SK-N-SH (cell line): Measurements from ENCODE around the gene ANKS1B. TPM values are rescaled to one million over a fixed set of nuclear protein-coding genes. Genes with fewer than 3 reads are reported as not detected.

ENCODE experiments used
- CTCF ChIA-PET: fragments of 300-600, 350-600 bp; formaldehyde crosslinking; extraction: SDS; loops from one replicate; lab custom pipeline; 2021; lab: Yijun Ruan, JAX
- POLR2A ChIA-PET: fragments of 350-600 bp; sonication (Branson Sonifier 250); formaldehyde crosslinking; extraction: SDS; loops from one replicate; lab custom pipeline; 2020; ENCODE audit warnings: antibody characterized with exemption, inconsistent platforms; lab: Yijun Ruan, JAX
- DNase-seq: peaks from one replicate; pipeline ENCODE4 v3.0.0; 2012
- H2AFZ ChIP-seq: fragments of 200-600 bp; sonication (generic); 2 replicates; pipeline ENCODE4 v1.8.1; 2016; ENCODE audit warnings: antibody characterized with exemption, mild to moderate bottlenecking, low read depth
- H3F3A ChIP-seq: fragments of 200-600 bp; sonication (generic); replicated peaks from 2 replicates; pipeline ENCODE3; 2016; ENCODE audit warnings: antibody characterized with exemption, mild to moderate bottlenecking; ENCODE audit not compliant: insufficient read depth
- H3K27ac ChIP-seq, 2 experiments: fragments of 200-500 bp in 1 of 2; fragments of 200-600 bp in 1 of 2; sonication (Bioruptor generic) in 1 of 2; sonication (generic), shearing (Covaris generic) in 1 of 2; 2 replicates each; pipeline versions ENCODE4 v1.5.1 to v1.6.1; 2014 to 2016; ENCODE audit warnings: low read depth in 2 of 2, inconsistent platforms in 1 of 2, low read length in 1 of 2, mild to moderate bottlenecking in 1 of 2, mixed read lengths in 1 of 2
- H3K27me3 ChIP-seq: fragments of 200-600 bp; sonication (generic), shearing (Covaris generic); 2 replicates; pipeline ENCODE4 v1.6.1; 2016; ENCODE audit warnings: mixed run types; ENCODE audit not compliant: insufficient read depth
- H3K36me3 ChIP-seq, 2 experiments: fragments of 200-500 bp in 1 of 2; fragments of 200-600 bp in 1 of 2; sonication (Bioruptor generic) in 1 of 2; sonication (generic) in 1 of 2; replicated peaks in 1 of 2; 2 replicates each; pipeline versions ENCODE3 to v1.5.1; 2014 to 2016; ENCODE audit warnings: low read length in 1 of 2, mild to moderate bottlenecking in 1 of 2; ENCODE audit not compliant: insufficient read depth in 2 of 2, control insufficient read depth in 1 of 2
- H3K4me1 ChIP-seq, 2 experiments: fragments of 200-500 bp in 1 of 2; fragments of 200-600 bp in 1 of 2; sonication (Bioruptor generic) in 1 of 2; sonication (generic), shearing (Covaris generic) in 1 of 2; 2 replicates each; pipeline versions ENCODE4 v1.5.1 to v1.6.1; 2014 to 2016; ENCODE audit warnings: low read depth in 1 of 2, low read length in 1 of 2, mixed run types in 1 of 2; ENCODE audit not compliant: insufficient read depth in 2 of 2, control insufficient read depth in 1 of 2
- H3K4me2 ChIP-seq: fragments of 200-600 bp; sonication (generic), shearing (Covaris generic); 2 replicates; pipeline ENCODE4 v1.6.1; 2017; ENCODE audit warnings: mixed run types
- H3K4me3 ChIP-seq, 2 experiments: fragments of 200-500 bp in 1 of 2; fragments of 200-600 bp in 1 of 2; sonication (Bioruptor generic) in 1 of 2; sonication (generic), shearing (Covaris generic) in 1 of 2; 2 replicates each; pipeline versions ENCODE4 v1.5.1 to v1.8.1; 2014 to 2016; ENCODE audit warnings: low read depth in 2 of 2, inconsistent platforms in 1 of 2, low read length in 1 of 2, mild to moderate bottlenecking in 1 of 2, mixed read lengths in 1 of 2, moderate library complexity in 1 of 2
- H3K79me2 ChIP-seq: fragments of 200-600 bp; sonication (generic); 2 replicates; pipeline ENCODE4 v1.8.1; 2017; ENCODE audit warnings: mild to moderate bottlenecking; ENCODE audit not compliant: insufficient read depth
- H3K9ac ChIP-seq: fragments of 200-600 bp; sonication (generic); 2 replicates; pipeline ENCODE4 v1.6.1; 2017; ENCODE audit warnings: mixed run types
- H3K9me2 ChIP-seq: fragments of 200-600 bp; sonication (generic); 2 replicates; pipeline ENCODE4 v1.6.1; 2017; ENCODE audit warnings: mixed run types
- H3K9me3 ChIP-seq: fragments of 200-600 bp; sonication (generic); 2 replicates; pipeline ENCODE4 v1.6.1; 2017; ENCODE audit warnings: mixed run types, mild to moderate bottlenecking, moderate library complexity
- H4K20me1 ChIP-seq: fragments of 200-600 bp; sonication (generic); 2 replicates; pipeline ENCODE4 v1.6.1; 2017; ENCODE audit warnings: mild to moderate bottlenecking, mixed run types; ENCODE audit not compliant: insufficient read depth
- CTCF ChIP-seq: fragments of 200-600 bp; sonication (generic); IDR thresholded peaks from 2 replicates; pipeline ENCODE4 v1.6.1; 2017; ENCODE audit warnings: antibody characterized with exemption, mild to moderate bottlenecking, moderate library complexity
- EP300 ChIP-seq, 2 experiments: IDR thresholded peaks; 2 replicates each; pipeline versions ENCODE4 v1.4.0 to v1.6.1; 2012; ENCODE audit warnings: borderline replicate concordance in 1 of 2, low read depth in 1 of 2, low read length in 1 of 2
- EZH2phosphoT487 ChIP-seq: fragments of 200-600 bp; sonication (generic); IDR thresholded peaks from 2 replicates; pipeline ENCODE4 v1.6.1; 2017; ENCODE audit warnings: low read depth, mixed run types, mild to moderate bottlenecking, antibody characterized with exemption, moderate library complexity, borderline replicate concordance
- FOSL2 ChIP-seq: IDR thresholded peaks from 2 replicates; pipeline ENCODE4 v1.4.0; 2012; ENCODE audit warnings: low read depth, mild to moderate bottlenecking, moderate library complexity, borderline replicate concordance
- GABPA ChIP-seq: IDR thresholded peaks from 2 replicates; pipeline ENCODE4 v1.4.0; 2012; ENCODE audit warnings: low read depth, mild to moderate bottlenecking
- MAX ChIP-seq: IDR thresholded peaks from 2 replicates; pipeline ENCODE4 v1.4.0; 2012; ENCODE audit warnings: low read depth
- MXI1 ChIP-seq: IDR thresholded peaks from 2 replicates; pipeline ENCODE4 v1.6.1; 2012; ENCODE audit warnings: mild to moderate bottlenecking, low read depth, low read length, improper control_type of control experiment
- NFIC ChIP-seq: IDR thresholded peaks from 2 replicates; pipeline ENCODE4 v1.4.0; 2012; ENCODE audit warnings: borderline replicate concordance
- PBX3 ChIP-seq: IDR thresholded peaks from 2 replicates; pipeline ENCODE4; 2012
- POLR2AphosphoS5 ChIP-seq: IDR thresholded peaks from 2 replicates; pipeline ENCODE4 v1.6.1; 2012; ENCODE audit warnings: low read depth, low read length
- RAD21 ChIP-seq: IDR thresholded peaks from 2 replicates; pipeline ENCODE4 v1.6.1; 2012; ENCODE audit warnings: mild to moderate bottlenecking, low read length
- RCOR1 ChIP-seq: fragments of 150-350 bp; IDR thresholded peaks from 2 replicates; pipeline ENCODE4 v1.6.1; 2017; ENCODE audit warnings: antibody characterized with exemption, low read length
- REST ChIP-seq: IDR thresholded peaks from 2 replicates; pipeline ENCODE4 v1.6.1; 2012; ENCODE audit warnings: mild to moderate bottlenecking, low read depth, low read length, moderate library complexity
- RFX5 ChIP-seq: IDR thresholded peaks from 2 replicates; pipeline ENCODE4 v1.6.1; 2012; ENCODE audit warnings: mild to moderate bottlenecking, improper control_type of control experiment, low read length
- RXRA ChIP-seq: IDR thresholded peaks from 2 replicates; pipeline ENCODE4 v1.4.0; 2012; ENCODE audit warnings: low read depth, mild to moderate bottlenecking, borderline replicate concordance
- SIN3A ChIP-seq: IDR thresholded peaks from 2 replicates; pipeline ENCODE4 v1.6.1; 2012; ENCODE audit warnings: low read depth, mild to moderate bottlenecking, low read length, moderate library complexity, borderline replicate concordance
- YY1 ChIP-seq: IDR thresholded peaks from 2 replicates; pipeline ENCODE4 v1.4.0; 2012; ENCODE audit warnings: low read depth, mild to moderate bottlenecking
- ZBTB33 ChIP-seq: IDR thresholded peaks from 2 replicates; pipeline ENCODE4 v1.4.0; 2012; ENCODE audit warnings: low read depth, borderline replicate concordance
- polyA plus RNA-seq, 3 experiments: library from polyadenylated mRNA; depleted of rRNA; stranded (reverse); fragments of >200 nt; gene quantifications; 2 replicates each; pipeline ENCODE4 v1.2.3, GENCODE V29; 2012

ANKS1B gene
- polyA plus RNA-seq, 1 of the 3 experiments (the other 2 are of a cell fraction) = 1.8 TPM

GRCh38 chr12:99822273-99822672, 162.5 kb downstream of the ANKS1B start:
- H3K79me2 ChIP-seq = no peaks in the 10 kb centered on the region
- POLR2A ChIA-PET = no interaction called here
- H4K20me1 ChIP-seq = no peaks in the 10 kb centered on the region
- CTCF ChIA-PET = no interaction called here
- H3K9me2 ChIP-seq = no peaks in the 10 kb centered on the region
- no peak overlapping the region for H3K27ac ChIP-seq
- H3K27me3 ChIP-seq = no peaks in the 10 kb centered on the region
- H3K36me3 ChIP-seq = no peaks in the 10 kb centered on the region
- H3K9me3 ChIP-seq = no peaks in the 10 kb centered on the region
- H3K4me3 ChIP-seq = no peak overlapping the region
- H2AFZ ChIP-seq = no peak overlapping the region
- no peak for DNase-seq
- no peaks in the 10 kb centered on the region for H3F3A ChIP-seq
- TF ChIP-seq RCOR1 (no peak), MAX (no peak), GABPA (no peak), REST (no peak), YY1 (no peak), RAD21 (no peak), RFX5 (no peak), FOSL2 (no peak), POLR2AphosphoS5 (no peak), NFIC (no peak), SIN3A (no peak), ZBTB33 (no peak), EZH2phosphoT487 (no peak), CTCF (no peak), RXRA (no peak), PBX3 (no peak), MXI1 (no peak), EP300 (IDR thresholded peaks at IDR 0.05; ENCODE audit: borderline replicate concordance in 1 of 2, low read depth in 1 of 2, low read length in 1 of 2) (no peak)
- TF ChIP-seq, all 33 proteins: peak for 0
- H3K4me1 ChIP-seq = no peaks in the 10 kb centered on the region; a peak in 1 of 4 replicates
- no peak overlapping the region for H3K4me2 ChIP-seq
- H3K9ac ChIP-seq = no peak overlapping the region
